HG02938 (cell line): ENCODE data around the gene EPB41L3.
"Not testable (repeated sequence)": the region's sequence is repeated elsewhere in the genome, so short reads cannot be mapped to it uniquely, and the experiment has no call there.

Experiments used
- ATAC-seq: cut with Tn5 transposase; IDR thresholded peaks from one replicate; pipeline ENCODE4 v1.9.1; 2021; ENCODE audit warnings: mild to moderate bottlenecking, moderate library complexity; ENCODE audit not compliant: unreplicated experiment

The EPB41L3 gene

GRCh38 chr18:5532066-5532465 is 11.7 kb downstream of the EPB41L3 start:
- ATAC-seq = no peak

- ATAC-seq = no peak
These were observed 13.1 kb downstream of the EPB41L3 start for GRCh38 chr18:5530629-5531178.

- ATAC-seq = no peak
These were observed 14.3 kb downstream of the EPB41L3 start for GRCh38 chr18:5529471-5529870.

- no peak for ATAC-seq
These were observed 16.2 kb downstream of the EPB41L3 start for GRCh38 chr18:5527603-5528002.

GRCh38 chr18:5524660-5525059 is 19.1 kb downstream of the EPB41L3 start:
- no peak for ATAC-seq

- no peak for ATAC-seq
These were observed 22.8 kb downstream of the EPB41L3 start for GRCh38 chr18:5521000-5521399.

- no peak for ATAC-seq
These were observed 23.3 kb downstream of the EPB41L3 start for GRCh38 chr18:5520464-5520863.

- ATAC-seq = no peak
These were observed 24.1 kb downstream of the EPB41L3 start for GRCh38 chr18:5519448-5520298.

- no peak for ATAC-seq
These were observed 24.9 kb downstream of the EPB41L3 start for GRCh38 chr18:5518899-5519371.

- no peak for ATAC-seq
These were observed 25.5 kb downstream of the EPB41L3 start for GRCh38 chr18:5518179-5518770.

- no peak for ATAC-seq
These were observed 27.0 kb downstream of the EPB41L3 start for GRCh38 chr18:5516841-5517240.

GRCh38 chr18:5515011-5515784 is 28.6 kb downstream of the EPB41L3 start:
- ATAC-seq = no peak

- ATAC-seq = no peak
These were observed 29.9 kb downstream of the EPB41L3 start for GRCh38 chr18:5513947-5514346.

- no peak for ATAC-seq
These were observed 31.6 kb downstream of the EPB41L3 start for GRCh38 chr18:5512176-5512575.

GRCh38 chr18:5511541-5511940 is 32.3 kb downstream of the EPB41L3 start:
- not testable (repeated sequence) for ATAC-seq

GRCh38 chr18:5510135-5510846 is 33.5 kb downstream of the EPB41L3 start:
- no peak for ATAC-seq

GRCh38 chr18:5508821-5509220 is 35.0 kb downstream of the EPB41L3 start:
- no peak for ATAC-seq

GRCh38 chr18:5507756-5508155 is 36.0 kb downstream of the EPB41L3 start:
- ATAC-seq = no peak

- ATAC-seq = no peak
These were observed 37.6 kb downstream of the EPB41L3 start for GRCh38 chr18:5506174-5506573.

GRCh38 chr18:5503740-5504139 is 40.1 kb downstream of the EPB41L3 start:
- no peak for ATAC-seq
